IPS-11a (cell line): ENCODE measurements around the gene ANTXR2.

Experiments
- H3K4me3 ChIP-seq: one replicate; pipeline ENCODE4 v1.5.1; 2013; ENCODE audit warnings: low read depth, low read length, control low read depth

The ANTXR2 gene

GRCh38 chr4:79874197-79874596 lies 198.8 kb downstream of the ANTXR2 start:
- H3K4me3 ChIP-seq: no peak overlapping the region

DNA sequence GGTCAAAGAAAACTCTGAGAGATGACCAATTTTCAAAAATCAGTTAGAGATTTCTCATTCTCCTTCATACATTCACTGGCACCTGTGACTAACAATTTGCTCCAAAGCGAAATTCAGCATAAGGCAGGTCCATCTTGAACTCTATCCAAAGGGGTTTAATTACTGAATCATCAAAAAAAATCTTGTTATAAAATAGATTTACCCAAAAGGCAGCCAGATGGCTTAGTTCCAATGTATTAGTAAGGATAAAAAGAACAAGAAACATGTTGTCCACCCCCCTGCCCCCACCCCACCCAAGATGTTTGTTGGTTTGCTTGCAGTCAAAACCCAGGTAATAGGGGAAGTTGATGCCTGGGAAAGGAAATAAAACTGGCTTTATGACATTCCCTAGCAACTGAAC lies 200.3 kb downstream of the ANTXR2 start:
- no peak overlapping the region for H3K4me3 ChIP-seq

DNA sequence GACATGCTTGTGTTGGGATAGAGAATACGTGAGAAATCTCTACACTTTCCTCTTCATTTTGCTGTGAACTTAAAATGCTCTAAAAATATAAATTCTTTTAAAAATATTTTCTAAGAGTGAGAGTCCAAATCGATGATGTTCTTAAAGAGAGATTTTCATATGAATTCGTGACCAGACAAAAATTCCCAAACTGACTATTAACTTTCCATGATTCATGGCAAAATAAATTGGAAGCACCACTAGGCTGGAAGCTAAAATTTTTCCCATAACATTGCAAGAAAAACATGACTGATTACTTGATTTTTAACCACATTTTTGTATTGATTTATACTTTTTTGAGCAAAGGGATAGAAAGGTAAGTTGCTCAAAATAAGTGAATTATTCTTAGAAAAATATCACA lies 201.1 kb downstream of the ANTXR2 start:
- no peak overlapping the region for H3K4me3 ChIP-seq

DNA sequence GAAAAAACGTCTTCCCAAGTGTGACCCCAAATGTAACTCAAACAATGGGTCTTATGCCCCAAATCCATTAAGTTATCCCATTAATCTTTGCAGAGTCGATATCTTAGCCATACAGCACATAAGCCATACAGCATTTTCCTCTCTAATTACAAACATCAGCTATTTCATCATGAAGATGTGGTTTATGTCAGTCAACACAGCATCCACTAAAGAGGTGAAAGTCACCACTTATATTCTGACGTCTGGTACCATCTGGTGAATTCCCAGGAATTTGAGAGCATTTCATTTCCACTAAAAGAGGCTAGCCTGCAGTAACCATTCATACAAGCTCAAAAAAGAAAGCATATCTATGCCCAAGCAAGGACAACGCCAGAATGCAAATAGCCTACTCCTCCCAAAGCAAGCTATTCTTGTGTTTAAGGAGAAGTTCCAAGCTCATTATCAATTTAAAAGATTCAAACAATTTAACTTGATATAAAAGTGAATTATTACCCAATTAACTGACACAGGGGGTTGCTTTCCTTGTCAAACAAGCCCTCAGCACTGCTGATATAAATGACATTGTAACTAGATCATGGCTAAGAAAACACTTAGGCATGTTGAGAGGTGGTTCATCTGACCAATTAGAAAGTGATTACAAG lies 203.3 kb downstream of the ANTXR2 start:
- H3K4me3 ChIP-seq: no peak overlapping the region

GRCh38 chr4:79865201-79865597 lies 207.8 kb downstream of the ANTXR2 start:
- H3K4me3 ChIP-seq: no peak overlapping the region

DNA sequence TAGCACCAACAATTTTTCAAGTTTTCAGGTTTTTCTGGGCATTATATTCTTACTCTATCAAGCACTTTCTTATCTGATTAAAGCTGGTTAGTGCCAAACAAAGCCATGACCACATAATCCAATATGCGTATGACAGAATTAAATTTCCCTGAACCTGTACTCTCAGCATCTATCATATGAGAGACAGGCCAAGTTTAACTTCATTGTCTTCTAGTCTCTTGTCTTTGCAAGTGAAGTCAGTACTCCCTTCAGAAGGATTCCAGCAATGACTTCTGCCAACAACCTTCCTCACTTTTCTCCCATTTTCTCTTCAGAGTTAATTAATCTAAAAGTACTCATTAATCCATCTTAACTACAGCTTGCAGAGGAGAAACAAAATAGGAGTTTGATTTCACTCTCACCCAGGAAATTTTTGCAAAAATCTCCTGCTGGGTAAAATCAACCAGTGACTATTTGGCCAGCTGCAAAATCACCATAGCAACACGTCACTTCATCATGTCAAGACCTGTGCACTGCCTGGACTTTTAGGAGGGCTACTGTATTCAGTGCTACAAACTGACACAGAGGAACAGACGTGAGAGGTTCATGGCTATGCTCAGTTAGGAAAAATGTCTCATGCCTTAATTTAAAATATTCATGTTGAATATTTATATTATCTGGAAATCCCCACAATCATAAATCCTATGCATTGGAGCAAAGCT lies 208.4 kb downstream of the ANTXR2 start:
- no peak overlapping the region for H3K4me3 ChIP-seq

DNA sequence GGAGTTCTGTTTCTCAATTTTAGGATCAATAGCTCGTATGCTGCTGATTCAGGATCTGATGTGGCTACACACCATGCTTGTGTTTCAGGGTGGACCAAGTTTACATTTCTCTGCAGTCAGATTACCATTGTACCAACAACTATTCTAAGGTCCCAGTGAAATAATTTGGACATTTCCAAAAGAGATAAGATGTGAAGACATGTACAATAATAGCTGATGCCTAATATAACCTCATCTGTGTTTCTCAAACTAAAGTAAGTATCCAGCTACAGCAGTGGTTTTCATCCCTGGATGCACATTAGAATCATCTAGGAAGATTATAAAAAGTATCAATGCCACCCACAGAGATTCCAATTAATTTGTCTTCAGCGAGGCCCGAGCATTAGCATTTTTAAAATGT lies 209.7 kb downstream of the ANTXR2 start:
- no peak overlapping the region for H3K4me3 ChIP-seq

GRCh38 chr4:79862821-79863220 lies 210.2 kb downstream of the ANTXR2 start:
- H3K4me3 ChIP-seq: no peak overlapping the region

DNA sequence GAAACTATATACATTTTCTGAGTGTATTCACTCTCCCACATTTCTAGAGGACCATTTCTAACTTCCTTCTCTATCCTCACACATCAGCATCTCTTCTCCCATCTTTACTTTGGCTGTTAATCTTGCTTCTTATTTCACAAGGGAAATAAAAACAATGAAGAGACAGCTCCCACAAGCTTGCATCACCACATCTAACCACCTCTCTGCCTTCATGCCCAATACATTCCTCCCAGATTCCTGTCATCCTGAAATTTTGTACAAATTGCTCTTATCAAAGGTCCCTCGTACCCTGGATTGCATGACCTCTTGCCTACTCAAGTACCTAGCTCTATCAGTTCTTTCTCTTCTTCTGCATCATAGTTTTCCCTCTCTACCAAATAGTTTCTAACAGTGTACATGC lies 215.2 kb downstream of the ANTXR2 start:
- no peak overlapping the region for H3K4me3 ChIP-seq

- H3K4me3 ChIP-seq: no peak overlapping the region
Observed at GRCh38 chr4:79856196-79856595, 216.8 kb downstream of the ANTXR2 start.

- no peak overlapping the region for H3K4me3 ChIP-seq
Observed at GRCh38 chr4:79854856-79855502, 218.1 kb downstream of the ANTXR2 start.

GRCh38 chr4:79852305-79852730 lies 220.7 kb downstream of the ANTXR2 start:
- no peak overlapping the region for H3K4me3 ChIP-seq

DNA sequence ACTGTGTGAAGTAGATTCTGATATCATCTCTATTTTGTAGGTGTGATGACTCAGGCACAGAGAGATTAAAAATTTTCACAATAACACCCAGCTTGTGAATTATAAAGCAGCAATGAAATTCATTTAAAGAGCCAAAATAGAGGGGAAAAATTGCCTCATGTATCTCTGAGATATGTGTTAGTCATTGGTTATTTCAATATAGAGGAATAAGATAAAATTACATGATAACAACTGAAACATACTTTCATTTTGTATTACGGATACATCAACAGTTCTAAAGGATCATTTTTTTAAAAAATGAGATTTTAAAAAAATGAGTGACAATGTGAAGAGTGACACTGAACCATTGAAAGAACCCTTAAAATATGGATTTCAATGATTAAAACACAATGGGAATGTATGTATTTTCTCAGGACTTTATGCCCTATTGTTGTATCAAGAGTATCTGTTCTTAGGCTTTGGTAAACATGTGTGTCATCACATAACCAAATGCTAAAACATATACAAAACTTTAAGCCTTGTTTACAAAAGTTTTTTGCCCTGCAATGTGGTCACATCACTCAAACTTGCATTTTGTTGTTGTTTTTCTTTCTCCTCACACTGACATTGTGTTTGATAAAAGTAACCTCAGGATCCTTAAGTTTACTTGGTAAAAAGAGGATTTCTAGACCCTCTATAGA lies 221.3 kb downstream of the ANTXR2 start:
- no peak overlapping the region for H3K4me3 ChIP-seq
